ENCODE results near the gene TSSK3.

The TSSK3 gene, protein sequence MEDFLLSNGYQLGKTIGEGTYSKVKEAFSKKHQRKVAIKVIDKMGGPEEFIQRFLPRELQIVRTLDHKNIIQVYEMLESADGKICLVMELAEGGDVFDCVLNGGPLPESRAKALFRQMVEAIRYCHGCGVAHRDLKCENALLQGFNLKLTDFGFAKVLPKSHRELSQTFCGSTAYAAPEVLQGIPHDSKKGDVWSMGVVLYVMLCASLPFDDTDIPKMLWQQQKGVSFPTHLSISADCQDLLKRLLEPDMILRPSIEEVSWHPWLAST

DNA sequence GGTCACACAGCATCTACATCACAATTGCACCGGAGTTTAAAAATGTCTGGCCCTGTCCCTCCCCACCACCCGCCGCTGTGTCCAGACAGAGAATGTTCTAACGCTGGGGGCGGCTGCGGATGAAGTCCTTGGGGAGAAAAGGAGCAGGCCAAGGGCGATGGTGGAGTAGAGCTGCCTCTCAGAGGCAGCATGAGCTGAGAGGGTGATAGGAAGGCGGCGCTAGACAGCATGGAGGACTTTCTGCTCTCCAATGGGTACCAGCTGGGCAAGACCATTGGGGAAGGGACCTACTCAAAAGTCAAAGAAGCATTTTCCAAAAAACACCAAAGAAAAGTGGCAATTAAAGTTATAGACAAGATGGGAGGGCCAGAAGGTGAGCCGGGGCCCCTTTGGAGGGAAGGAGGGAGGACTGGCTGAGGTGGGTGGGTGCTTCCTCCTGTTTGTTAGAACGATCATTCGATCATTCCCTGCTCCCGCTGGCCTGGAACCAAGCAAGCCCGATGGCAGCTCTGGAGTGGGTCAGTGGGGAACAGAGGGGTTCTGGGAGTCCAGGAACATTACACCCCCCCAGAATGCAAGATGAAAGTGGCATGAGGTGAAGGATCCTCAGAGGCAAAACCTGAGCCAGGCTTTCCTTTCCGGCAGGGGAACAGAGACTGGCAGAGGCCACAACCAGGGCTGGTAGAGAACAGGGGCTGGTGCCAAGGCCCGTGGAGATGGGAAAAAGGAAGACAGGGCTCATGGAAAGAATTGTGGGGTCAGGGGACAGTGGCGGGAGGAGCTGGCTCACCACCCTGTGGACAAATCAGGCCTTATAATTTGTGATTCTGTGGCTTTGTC, at the start of gene TSSK3, which contains the start of gene FAM229A:
Gene TSSK3, plus strand, starts transcription at position 66 of the 840 bp plus-strand sequence. Its CDS starts 163 bp downstream, at position 229.
Gene FAM229A, minus strand, starts transcription at position 12 of the 840 bp plus-strand sequence. CDS start 394 bp downstream, outside the sequence.
- ChIA-PET POLR2A (interaction anchor here (0.5 to 0.6 kb wide), 2 partner anchors 38 to 484 kb away, joined by 3 to 6 read pairs; no protein-coding TSS in a partner anchor), CTCF (interaction anchor here (1.2 to 2.9 kb wide), 3 partner anchors 10 to 147 kb away, joined by 3 to 10 read pairs (median 5); no protein-coding TSS in a partner anchor)
- DNase-seq (ENCODE audit: extremely low spot score) = no peak
- TF ChIP-seq, protein P1, sequence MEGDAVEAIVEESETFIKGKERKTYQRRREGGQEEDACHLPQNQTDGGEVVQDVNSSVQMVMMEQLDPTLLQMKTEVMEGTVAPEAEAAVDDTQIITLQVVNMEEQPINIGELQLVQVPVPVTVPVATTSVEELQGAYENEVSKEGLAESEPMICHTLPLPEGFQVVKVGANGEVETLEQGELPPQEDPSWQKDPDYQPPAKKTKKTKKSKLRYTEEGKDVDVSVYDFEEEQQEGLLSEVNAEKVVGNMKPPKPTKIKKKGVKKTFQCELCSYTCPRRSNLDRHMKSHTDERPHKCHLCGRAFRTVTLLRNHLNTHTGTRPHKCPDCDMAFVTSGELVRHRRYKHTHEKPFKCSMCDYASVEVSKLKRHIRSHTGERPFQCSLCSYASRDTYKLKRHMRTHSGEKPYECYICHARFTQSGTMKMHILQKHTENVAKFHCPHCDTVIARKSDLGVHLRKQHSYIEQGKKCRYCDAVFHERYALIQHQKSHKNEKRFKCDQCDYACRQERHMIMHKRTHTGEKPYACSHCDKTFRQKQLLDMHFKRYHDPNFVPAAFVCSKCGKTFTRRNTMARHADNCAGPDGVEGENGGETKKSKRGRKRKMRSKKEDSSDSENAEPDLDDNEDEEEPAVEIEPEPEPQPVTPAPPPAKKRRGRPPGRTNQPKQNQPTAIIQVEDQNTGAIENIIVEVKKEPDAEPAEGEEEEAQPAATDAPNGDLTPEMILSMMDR (IDR thresholded peaks at IDR 0.05; ENCODE audit: control extremely low read depth, extremely low read depth, low read depth, missing control alignments) = no peak

DNA sequence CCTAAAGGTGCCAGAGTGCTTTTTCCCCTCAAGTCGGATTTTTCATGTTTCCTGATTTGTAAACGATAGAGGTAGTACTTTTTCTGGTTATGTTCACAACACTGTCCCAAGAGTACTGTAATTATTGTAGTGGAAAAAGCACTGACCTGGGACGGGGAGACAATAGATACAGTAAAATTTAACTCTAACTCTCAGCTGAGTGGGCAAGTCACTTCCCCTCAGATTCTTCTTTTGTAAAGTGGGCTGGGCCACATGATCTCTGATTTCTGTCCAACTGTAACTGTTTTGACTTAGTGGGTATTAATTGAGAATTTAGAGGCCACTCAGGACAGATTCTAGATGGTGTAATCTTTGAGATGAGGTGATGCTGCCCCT, 45.4 kb upstream of the TSSK3 start:
- DNase-seq (ENCODE audit: extremely low spot score) = no peak
- TF ChIP-seq, protein P1 (IDR thresholded peaks at IDR 0.05; ENCODE audit: control extremely low read depth, extremely low read depth, low read depth, missing control alignments) = no peak
- ChIA-PET CTCF (interaction anchor here (0.7 to 7.3 kb wide), 21 partner anchors 9 to 361 kb away, joined by 3 to 94 read pairs (median 8); partner anchors contain the start of genes CCDC28B, DCDC2B, FAM167B and HDAC1), POLR2A (interaction anchor here (1.6 to 2.1 kb wide), 2 partner anchors 19 to 20 kb away, joined by 4 to 19 read pairs; partner anchors contain the start of gene MARCKSL1)

GRCh38 chr1:32318127-32318869, 44.0 kb upstream of the TSSK3 start:
- no peak for DNase-seq (ENCODE audit: extremely low spot score)
- POLR2A ChIA-PET = interaction anchor here (0.8 to 2.5 kb wide), 3 partner anchors 10 to 26 kb away, joined by 3 to 14 read pairs (median 3); partner anchors contain the start of genes HDAC1 and MARCKSL1
- CTCF ChIA-PET = interaction anchor here (1.0 to 7.3 kb wide), 10 partner anchors 10 to 110 kb away, joined by 4 to 94 read pairs (median 8); partner anchors contain the start of genes DCDC2B, FAM167B and LCK
- TF ChIP-seq, protein P1 (IDR thresholded peaks at IDR 0.05; ENCODE audit: control extremely low read depth, extremely low read depth, low read depth, missing control alignments) = no peak

- ChIA-PET CTCF (interaction anchor here (0.8 to 4.3 kb wide), 14 partner anchors 10 to 106 kb away, joined by 3 to 27 read pairs (median 5); partner anchors contain the start of genes FAM167B and MARCKSL1), POLR2A (interaction anchor here (1.1 to 4.0 kb wide), 4 partner anchors 9 to 71 kb away, joined by 3 to 92 read pairs (median 17); partner anchors contain the start of genes LCK and MARCKSL1)
- DNase-seq (ENCODE audit: extremely low spot score) = no peak
- TF ChIP-seq, protein P1 (IDR thresholded peaks at IDR 0.05; ENCODE audit: control extremely low read depth, extremely low read depth, low read depth, missing control alignments) = no peak
Measured at GRCh38 chr1:32321712-32322291, 40.5 kb upstream of the TSSK3 start.

DNA sequence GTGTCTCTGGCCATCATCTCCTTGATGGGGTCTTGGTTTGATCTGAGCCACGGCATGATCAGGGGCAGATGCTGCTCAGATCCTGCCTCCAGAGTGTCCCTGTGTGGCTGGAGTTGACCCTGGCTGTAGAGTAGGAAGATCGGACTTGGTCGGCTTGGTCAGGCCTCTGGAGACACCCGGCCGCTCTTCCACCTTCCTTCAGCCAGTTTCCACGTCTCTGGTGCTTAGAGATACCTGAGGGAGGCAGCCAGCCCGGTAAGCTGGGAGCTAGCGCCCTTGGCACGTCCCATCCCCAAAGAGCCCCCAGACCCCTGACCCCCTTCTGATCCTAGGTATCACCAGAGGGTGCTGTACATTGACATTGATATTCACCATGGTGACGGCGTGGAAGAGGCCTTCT, 35.1 kb upstream of the TSSK3 start:
- TF ChIP-seq, protein P1 (IDR thresholded peaks at IDR 0.05; ENCODE audit: control extremely low read depth, extremely low read depth, low read depth, missing control alignments) = no peak
- CTCF ChIA-PET = no interaction called here
- DNase-seq (ENCODE audit: extremely low spot score) = no peak
- POLR2A ChIA-PET = interaction anchor here (0.6 kb wide), 1 partner anchor 47 kb away, joined by 4 read pairs; no protein-coding TSS in a partner anchor

Measured in GM10248 (cell line).